Sciatic nerve (tissue), 2 donors: ENCODE measurements around the gene ZNF618. TPM values are rescaled to one million over a fixed set of nuclear protein-coding genes. Genes with fewer than 3 reads are reported as not detected.

Source experiments
- ATAC-seq: fragments of 200-7000 bp; cut with Tn5 transposase; one replicate; pipeline ENCODE4 v1.9.1; 2020; ENCODE audit warnings: mild to moderate bottlenecking, moderate library complexity
- DNase-seq: peaks from one replicate; pipeline ENCODE4 v3.0.0-alpha.2; 2020; ENCODE audit warnings: low spot score
- intact Hi-C: fragments of 100-400 bp; cut with DNase I; formaldehyde crosslinking; loops from one replicate; pipeline ENCODE4 v1.14.2; 2022
- total RNA-seq: library from RNA; stranded (reverse); fragmentation: NEBNext Ultra II Directional; extraction: Animal tissue kit (Norgen Biotek cat#: 25700); gene quantifications from one replicate; pipeline ENCODE4 v1.2.1, GENCODE V29; 2021
- donor health status: DM: no; HTN: no; CAD: no.
- donor health status: DM: no; HTN: no; CAD: no.

The ZNF618 gene
- total RNA-seq, 1 donor from 2014 or later = 15.5 TPM

DNA sequence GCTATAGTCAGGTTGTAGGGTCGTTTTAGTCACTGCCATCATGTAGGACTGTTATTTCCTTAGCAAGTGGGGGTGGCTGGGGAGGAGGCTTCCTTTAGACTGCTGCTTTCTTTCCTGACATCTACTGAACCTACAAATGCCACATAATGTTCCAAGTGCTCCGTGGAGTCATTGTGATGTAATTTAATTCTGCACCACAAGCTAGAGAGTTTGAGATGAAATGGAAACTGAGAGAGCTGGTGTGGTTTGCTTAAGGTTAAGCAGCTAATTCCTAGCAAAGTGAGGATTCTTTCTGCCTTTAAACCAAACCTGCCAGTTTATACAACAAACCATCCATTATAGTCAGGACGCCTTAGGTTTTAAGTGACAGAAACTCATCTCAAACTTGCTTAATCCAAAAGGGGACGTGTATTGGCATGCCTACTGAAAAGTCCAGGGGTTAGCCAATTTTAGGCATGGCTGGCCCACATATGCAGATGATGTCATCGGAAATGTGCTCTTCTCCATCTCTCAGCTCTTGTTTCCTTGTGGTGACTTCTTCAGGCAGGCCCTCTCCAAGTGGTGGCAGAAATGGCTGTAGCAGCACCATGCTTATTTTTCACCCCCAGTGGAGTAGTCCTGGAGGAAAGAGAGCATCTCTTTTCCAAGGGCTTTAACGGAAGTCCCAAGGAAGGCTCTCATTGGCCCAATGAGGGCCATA, 30.5 kb downstream of the ZNF618 start:
- ATAC-seq (no peak), DNase-seq (no peak)
- intact Hi-C loops = no loop called here

- intact Hi-C loops = no loop called here
- no peak for ATAC-seq
- no peak for DNase-seq
Observed at GRCh38 chr9:113907282-113907681, 31.2 kb downstream of the ZNF618 start.

DNA sequence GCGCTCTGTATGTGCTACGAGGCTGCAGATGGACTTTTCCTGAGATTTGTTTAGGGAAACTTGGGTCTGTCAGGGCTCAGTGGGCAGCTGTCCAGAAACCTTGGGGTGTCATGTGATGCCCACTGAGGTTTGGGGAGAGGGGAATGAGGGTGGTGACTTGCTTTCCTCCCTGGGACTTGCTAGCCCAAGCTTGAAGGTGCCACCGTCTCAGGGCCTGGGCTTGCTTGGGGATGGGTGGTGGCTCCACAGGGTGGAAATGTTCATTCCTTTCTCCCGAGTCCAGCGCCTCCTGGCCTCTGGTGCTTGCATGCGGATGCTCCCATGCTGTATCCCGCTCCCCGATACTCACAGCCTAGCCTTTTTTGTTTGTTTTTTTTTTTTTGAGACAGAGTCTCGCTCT, 33.3 kb downstream of the ZNF618 start:
- ATAC-seq = no peak
- intact Hi-C loops = no loop called here
- DNase-seq = no peak

DNA sequence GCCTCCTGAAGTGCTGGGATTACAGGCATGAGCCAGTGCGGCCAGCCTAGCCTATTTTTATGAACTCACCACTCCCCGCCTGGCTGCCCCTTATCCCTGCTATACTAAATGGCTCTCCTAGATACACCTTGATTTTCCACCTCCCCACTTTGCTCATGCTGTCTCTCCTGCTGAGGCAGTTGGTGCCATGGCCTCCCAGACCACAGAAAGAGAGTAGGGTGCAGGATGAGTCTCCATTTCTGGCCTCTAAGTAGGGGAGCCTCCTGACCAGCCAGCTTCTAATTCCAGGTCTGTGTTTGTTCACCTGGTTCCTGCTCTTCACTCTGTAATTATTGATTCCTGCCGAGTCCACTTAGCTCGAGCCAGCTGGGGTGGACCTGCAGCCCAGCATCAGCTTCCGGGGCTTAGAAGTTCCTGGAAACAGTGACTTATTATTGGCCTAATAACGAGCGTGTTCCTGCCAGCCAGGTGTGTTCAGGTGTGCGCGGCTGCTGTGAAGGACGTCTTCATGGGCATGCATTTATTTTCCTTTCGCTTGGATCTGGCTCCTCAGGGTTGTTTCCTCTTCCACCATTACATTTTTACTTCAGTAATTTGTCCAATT, 34.0 kb downstream of the ZNF618 start:
- intact Hi-C loops = no loop called here
- ATAC-seq (no peak), DNase-seq (no peak)

- no peak for DNase-seq
- peak; percentile 23 for ATAC-seq
- intact Hi-C loops = no loop called here
Observed at GRCh38 chr9:113911850-113912557, 35.9 kb downstream of the ZNF618 start.

DNA sequence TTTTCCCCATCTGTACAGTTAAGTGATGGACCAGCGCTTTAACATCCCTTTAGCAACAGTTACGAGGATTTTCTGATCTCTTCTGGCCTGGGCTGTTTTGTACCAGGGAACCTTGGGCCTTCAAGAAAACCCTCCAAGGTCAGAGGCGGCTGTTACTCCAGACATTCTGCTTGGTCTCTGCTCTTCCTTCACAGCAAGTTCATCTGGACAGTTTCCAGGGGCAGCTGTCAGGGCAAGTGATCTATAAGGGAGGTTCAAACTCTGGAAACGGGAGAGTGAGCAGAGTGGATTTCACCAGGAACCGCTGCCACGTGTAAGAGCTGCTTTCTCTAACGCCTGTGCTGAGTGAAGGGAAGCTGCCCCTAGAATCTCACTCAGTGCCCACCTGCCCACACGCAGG, 36.7 kb downstream of the ZNF618 start:
- ATAC-seq (peak; percentile 40), DNase-seq (no peak)

DNA sequence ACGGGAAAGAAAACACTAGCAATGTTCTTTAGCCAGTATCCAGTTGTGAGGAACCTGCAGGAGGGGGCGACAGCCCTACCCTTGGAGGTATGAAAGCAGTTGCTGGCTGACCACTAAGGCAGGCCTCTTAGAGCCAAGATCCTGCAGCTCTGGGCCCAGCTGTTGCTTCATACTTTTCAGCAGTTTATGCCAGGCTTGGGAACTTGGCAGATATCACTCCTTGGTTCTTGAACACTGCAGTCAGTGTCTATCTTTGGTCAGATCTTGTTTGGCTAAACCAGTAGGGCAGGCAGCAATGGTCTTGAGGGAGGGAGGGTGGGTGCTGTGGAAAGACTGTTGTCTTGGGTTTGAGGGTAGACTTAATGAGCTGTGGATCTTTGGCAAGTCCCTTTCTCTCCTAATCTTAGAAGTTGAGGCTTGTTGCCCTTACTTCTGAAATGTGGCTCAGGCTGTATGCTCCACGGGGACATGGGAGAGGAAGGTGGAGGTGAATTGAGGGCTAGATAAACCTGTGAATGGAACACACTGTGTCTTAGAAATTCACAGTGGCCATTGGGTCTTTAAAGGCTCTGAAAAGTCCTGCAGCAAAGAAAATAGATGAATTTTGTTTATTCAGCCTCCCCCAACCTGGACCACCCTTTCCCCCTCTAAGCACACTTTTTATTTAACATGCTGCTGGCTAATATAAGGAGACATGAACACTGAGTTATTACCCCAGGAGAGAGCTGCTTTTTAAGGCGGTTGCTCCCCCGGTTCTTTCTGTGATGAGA, 37.5 kb downstream of the ZNF618 start:
- DNase-seq (no peak), ATAC-seq (peak; percentile 82)

More for the DNA sequence above, 36.7 kb downstream of the ZNF618 start:
- intact Hi-C loops = no loop called here

GRCh38 chr9:113914517-113914916, 38.4 kb downstream of the ZNF618 start:
- ATAC-seq (no peak), DNase-seq (no peak)
- intact Hi-C loops = no loop called here

More for the DNA sequence above, 37.5 kb downstream of the ZNF618 start:
- intact Hi-C loops = no loop called here

DNA sequence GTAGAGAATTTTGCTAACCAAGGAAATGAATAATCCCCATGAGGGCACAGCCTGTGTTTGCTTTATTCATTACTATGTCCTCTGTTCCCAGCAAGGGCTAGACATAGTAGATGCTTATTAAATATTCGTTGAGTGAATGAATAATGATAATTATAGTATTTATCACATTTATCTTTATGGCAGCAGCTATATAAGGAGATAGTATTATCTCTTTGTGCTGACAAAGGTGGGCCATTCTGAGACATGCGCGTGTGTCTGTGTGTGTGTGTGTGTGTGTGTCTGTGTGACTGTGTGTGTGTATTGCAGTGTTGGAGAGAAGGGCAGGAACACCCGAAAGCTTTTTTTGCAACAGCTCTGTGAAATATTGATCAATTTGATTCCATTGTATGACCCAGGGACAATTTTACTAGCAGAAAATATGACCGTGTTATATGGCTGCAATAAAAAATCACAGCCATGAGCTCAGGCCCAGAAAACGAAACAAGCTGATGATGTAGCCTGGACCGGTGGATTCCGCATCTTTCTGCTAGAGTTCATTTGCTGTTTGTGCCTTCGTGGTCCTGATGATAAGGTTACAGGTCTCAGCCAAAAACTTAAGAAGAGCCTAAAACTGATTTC, 39.8 kb downstream of the ZNF618 start:
- no peak for ATAC-seq
- DNase-seq = no peak
- intact Hi-C loops = no loop called here

- intact Hi-C loops = no loop called here
- no peak for DNase-seq
- no peak for ATAC-seq
Observed at GRCh38 chr9:113916931-113917330, 40.8 kb downstream of the ZNF618 start.

GRCh38 chr9:113918697-113919350, 42.7 kb downstream of the ZNF618 start:
- no peak for DNase-seq

GRCh38 chr9:113919382-113919781, 43.3 kb downstream of the ZNF618 start:
- ATAC-seq = no peak
- intact Hi-C loops = no loop called here
- no peak for DNase-seq

More at GRCh38 chr9:113918697-113919350, 42.7 kb downstream of the ZNF618 start:
- ATAC-seq = no peak
- intact Hi-C loops = no loop called here

DNA sequence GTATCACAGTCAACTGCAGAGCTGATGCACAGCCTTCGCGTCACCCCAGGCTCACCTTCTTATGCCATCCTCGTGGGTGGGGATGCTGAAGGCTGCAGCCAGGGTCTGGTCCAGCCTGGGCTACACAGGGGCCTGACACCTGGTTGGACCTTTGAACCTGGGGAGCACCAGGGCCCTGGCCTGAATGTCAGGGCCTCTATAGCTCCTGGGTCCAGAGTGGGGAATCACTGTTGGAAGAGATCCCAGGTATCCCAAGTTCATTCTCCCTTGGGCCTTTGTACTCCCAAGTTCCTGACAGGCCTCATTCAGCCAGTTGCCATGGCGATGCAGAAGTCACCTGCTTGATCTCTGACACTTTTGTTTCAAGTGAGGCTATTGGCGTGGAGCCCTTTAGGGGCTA, 43.8 kb downstream of the ZNF618 start:
- DNase-seq (no peak), ATAC-seq (no peak)
- intact Hi-C loops = no loop called here

DNA sequence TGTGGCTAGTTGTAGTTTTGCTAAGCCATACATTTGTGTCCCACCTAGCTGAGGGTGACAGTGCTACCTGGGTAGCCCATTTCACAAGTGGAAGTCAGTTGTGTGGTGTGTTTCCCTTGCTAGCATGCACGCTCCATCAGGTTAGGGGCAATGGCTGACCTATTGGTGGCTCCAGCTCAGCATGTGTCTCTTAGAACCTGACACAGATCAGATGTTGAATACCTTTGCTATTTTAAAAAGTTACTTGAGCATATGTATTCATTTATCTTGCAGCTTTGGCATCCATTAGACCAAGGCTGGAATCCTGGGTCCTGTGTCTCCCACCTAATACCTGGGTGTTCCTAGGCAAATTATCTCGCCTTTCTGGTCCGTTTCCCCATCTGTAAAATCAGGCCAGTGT, 44.8 kb downstream of the ZNF618 start:
- ATAC-seq (no peak), DNase-seq (no peak)
- intact Hi-C loops = no loop called here

GRCh38 chr9:113921396-113921925, 45.4 kb downstream of the ZNF618 start:
- intact Hi-C loops = no loop called here
- DNase-seq (no peak), ATAC-seq (no peak)

DNA sequence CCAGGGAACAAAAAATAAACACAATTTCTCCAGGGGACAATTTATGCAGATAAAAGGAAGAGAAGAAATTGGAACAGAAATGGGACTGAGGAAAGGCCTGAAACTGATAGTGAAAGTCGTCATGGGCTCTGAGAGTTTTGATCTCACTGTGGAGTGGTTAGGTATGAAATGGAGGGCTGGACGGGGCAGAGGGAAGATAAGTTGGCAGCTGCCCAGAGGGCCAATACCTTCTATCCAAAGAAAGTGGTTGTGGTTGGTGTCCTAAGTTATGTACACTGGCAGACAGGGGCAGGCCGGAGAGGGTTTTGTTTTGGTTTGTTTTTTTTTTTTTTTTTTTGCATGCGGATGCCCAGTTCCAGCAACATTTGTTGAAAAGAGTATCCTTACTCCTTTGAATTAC, 46.1 kb downstream of the ZNF618 start:
- intact Hi-C loops = no loop called here
- ATAC-seq = no peak
- DNase-seq = no peak

DNA sequence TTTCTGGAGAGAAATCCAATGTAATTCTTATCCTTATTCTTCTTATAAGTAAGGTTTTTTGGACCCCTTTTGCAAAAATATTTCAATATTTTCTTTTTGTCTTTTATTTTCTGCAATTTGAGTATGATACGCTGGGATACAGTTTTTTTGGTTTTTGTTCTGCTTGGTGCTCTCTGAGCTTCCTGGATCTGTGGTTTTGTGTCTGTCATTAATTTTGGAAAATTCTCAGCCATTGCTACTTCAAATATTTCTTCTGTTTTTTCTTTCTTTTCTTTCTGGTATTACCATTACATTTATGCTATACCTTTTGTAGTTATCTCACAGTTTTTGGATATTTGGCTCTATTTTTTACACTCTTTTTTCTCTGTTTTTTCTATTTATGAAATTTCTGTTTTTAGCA, 50.1 kb downstream of the ZNF618 start:
- no peak for ATAC-seq
- no peak for DNase-seq
- intact Hi-C loops = no loop called here

DNA sequence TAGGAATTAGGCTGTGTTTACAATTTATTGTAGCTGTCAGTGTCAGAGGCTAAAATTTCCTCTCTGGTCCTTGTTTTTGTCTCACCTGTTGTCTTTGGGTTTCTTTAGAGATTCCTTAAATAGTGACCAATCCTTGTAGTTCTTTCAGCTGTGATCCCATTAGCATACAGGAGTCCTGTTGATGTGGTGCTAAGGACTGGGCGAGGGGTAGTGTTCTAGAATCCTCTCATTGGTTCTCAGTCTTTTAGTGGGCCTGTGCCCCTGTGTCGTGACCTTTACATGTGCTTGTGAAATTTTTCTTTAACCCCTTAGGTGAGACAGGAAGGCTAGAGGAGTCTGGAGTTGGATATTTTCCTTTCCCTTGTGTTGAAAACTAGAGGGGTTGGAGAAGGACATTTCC, 51.2 kb downstream of the ZNF618 start:
- intact Hi-C loops = no loop called here
- ATAC-seq (no peak), DNase-seq (no peak)
